ENCODE data around the gene GALNT5. TPM values are rescaled to one million over a fixed set of nuclear protein-coding genes. Genes with fewer than 3 reads are reported as not detected.
"Not testable (repeated sequence)": the region's sequence is repeated elsewhere in the genome, so short reads cannot be mapped to it uniquely, and the experiment has no call there.

GALNT5 gene
- total RNA-seq, 1 experiment from 2014 or later, result 0.34 TPM

- no peak for DNase-seq (ENCODE audit: low read depth)
- in situ Hi-C loops (cut with HindIII; ENCODE audit: low pct_unique_long_range_greater_than_20kb, low sequenced_read_pairs), result no loop called here
These were observed 82.6 kb downstream of the GALNT5 start for GRCh38 chr2:157339965-157340655.

- DNase-seq (ENCODE audit: low read depth); in situ Hi-C loops (cut with HindIII; ENCODE audit: low pct_unique_long_range_greater_than_20kb, low sequenced_read_pairs): not testable (repeated sequence)
These were observed 83.9 kb downstream of the GALNT5 start for GRCh38 chr2:157341381-157341780.

- in situ Hi-C loops (cut with HindIII; ENCODE audit: low pct_unique_long_range_greater_than_20kb, low sequenced_read_pairs), result no loop called here
- no peak for DNase-seq (ENCODE audit: low read depth)
These were observed 88.3 kb downstream of the GALNT5 start for GRCh38 chr2:157345647-157346389.

- no peak for DNase-seq (ENCODE audit: low read depth)
These were observed 90.9 kb downstream of the GALNT5 start for GRCh38 chr2:157348291-157348921.

GRCh38 chr2:157349949-157350515, 92.5 kb downstream of the GALNT5 start:
- in situ Hi-C loops (cut with HindIII; ENCODE audit: low pct_unique_long_range_greater_than_20kb, low sequenced_read_pairs), result no loop called here
- DNase-seq (ENCODE audit: low read depth), result no peak

More at GRCh38 chr2:157348291-157348921, 90.9 kb downstream of the GALNT5 start:
- in situ Hi-C loops (cut with HindIII; ENCODE audit: low pct_unique_long_range_greater_than_20kb, low sequenced_read_pairs), result no loop called here

GRCh38 chr2:157355618-157356017, 98.1 kb downstream of the GALNT5 start:
- in situ Hi-C loops (cut with HindIII; ENCODE audit: low pct_unique_long_range_greater_than_20kb, low sequenced_read_pairs), result no loop called here
- DNase-seq (ENCODE audit: low read depth), result no peak

- in situ Hi-C loops (cut with HindIII; ENCODE audit: low pct_unique_long_range_greater_than_20kb, low sequenced_read_pairs), result no loop called here
- DNase-seq (ENCODE audit: low read depth), result no peak
These were observed 102.1 kb downstream of the GALNT5 start for GRCh38 chr2:157359628-157360027.

- in situ Hi-C loops (cut with HindIII; ENCODE audit: low pct_unique_long_range_greater_than_20kb, low sequenced_read_pairs), result no loop called here
- DNase-seq (ENCODE audit: low read depth), result no peak
These were observed 104.0 kb downstream of the GALNT5 start for GRCh38 chr2:157361526-157361925.

- in situ Hi-C loops (cut with HindIII; ENCODE audit: low pct_unique_long_range_greater_than_20kb, low sequenced_read_pairs), result no loop called here
- DNase-seq (ENCODE audit: low read depth), result no peak
These were observed 105.1 kb downstream of the GALNT5 start for GRCh38 chr2:157362627-157363026.

GRCh38 chr2:157363612-157364101, 106.2 kb downstream of the GALNT5 start:
- in situ Hi-C loops (cut with HindIII; ENCODE audit: low pct_unique_long_range_greater_than_20kb, low sequenced_read_pairs), result no loop called here
- peak; percentile 41 for DNase-seq (ENCODE audit: low read depth)

Other genes with a start within 250 kb of the GALNT5 start
- gene ERMN, start 68.1 kb downstream of the GALNT5 start, total RNA-seq (2014; rRNA removed; shearing (Covaris generic); ENCODE audit: low replicate concordance), result not detected in 2 replicates
- gene CYTIP, start 186.4 kb downstream of the GALNT5 start, total RNA-seq (2014; rRNA removed; shearing (Covaris generic); ENCODE audit: low replicate concordance), result 0.07 TPM in 1 of 2 replicates, not detected in the other

All from Caki2 (cell line).